ENCODE data around the gene SOS1. TPM values are rescaled to one million over a fixed set of nuclear protein-coding genes. Genes with fewer than 3 reads are reported as not detected.
"Not testable (repeated sequence)": the region's sequence is repeated elsewhere in the genome, so short reads cannot be mapped to it uniquely, and the experiment has no call there.

The SOS1 gene
- total RNA-seq, 2 experiments from 2014 or later = 16.8 to 17.1 TPM

GRCh38 chr2:39058101-39058500, 62.8 kb downstream of the SOS1 start:
- CTCF ChIA-PET = interaction anchor here (0.6 to 17.1 kb wide), 9 partner anchors 11 to 177 kb away, joined by 3 to 250 read pairs (median 4); partner anchors contain the start of gene SOS1
- intact Hi-C loops (cut with micrococcal nuclease) = loop anchor here (2.0 to 5.0 kb wide), 2 partner anchors 111 to 674 kb away; no protein-coding TSS in a partner anchor

GRCh38 chr2:39052665-39053064, 68.2 kb downstream of the SOS1 start:
- H3K27ac Mint-ChIP-seq; DNase-seq; H3K4me3 Mint-ChIP-seq; H3K27me3 Mint-ChIP-seq (ENCODE audit: low read depth); H3K4me1 Mint-ChIP-seq (ENCODE audit: low read depth); H3K9me3 Mint-ChIP-seq; CTCF ChIA-PET; intact Hi-C loops (cut with micrococcal nuclease): not testable (repeated sequence)
- peaks cover 13% of the 10 kb centered on the region for H3K36me3 Mint-ChIP-seq (ENCODE audit: low read depth)

More at GRCh38 chr2:39058101-39058500, 62.8 kb downstream of the SOS1 start:
- H3K36me3 Mint-ChIP-seq (ENCODE audit: low read depth) = peaks cover 8% of the 10 kb centered on the region
- H3K4me1 Mint-ChIP-seq (ENCODE audit: low read depth) = peaks cover 2% of the 10 kb centered on the region
- H3K27ac Mint-ChIP-seq = no peak overlapping the region
- no peak overlapping the region for H3K4me3 Mint-ChIP-seq
- no peak for DNase-seq
- no peaks in the 10 kb centered on the region for H3K9me3 Mint-ChIP-seq
- H3K27me3 Mint-ChIP-seq (ENCODE audit: low read depth) = no peaks in the 10 kb centered on the region

GRCh38 chr2:39050109-39050508, 70.7 kb downstream of the SOS1 start:
- Mint-ChIP-seq H3K4me1 (ENCODE audit: low read depth) (no peaks in the 10 kb centered on the region), H3K9me3 (no peaks in the 10 kb centered on the region), H3K27me3 (ENCODE audit: low read depth) (no peaks in the 10 kb centered on the region), H3K27ac (no peak overlapping the region), H3K36me3 (ENCODE audit: low read depth) (peaks cover 15% of the 10 kb centered on the region), H3K4me3 (no peak overlapping the region)
- no peak for DNase-seq
- intact Hi-C loops (cut with micrococcal nuclease) = no loop called here
- CTCF ChIA-PET = interaction anchor here (1.4 kb wide), 1 partner anchor 179 kb away, joined by 6 read pairs; no protein-coding TSS in a partner anchor

GRCh38 chr2:39039072-39039471, 81.8 kb downstream of the SOS1 start:
- H3K27ac Mint-ChIP-seq = no peak overlapping the region
- DNase-seq = no peak
- no peaks in the 10 kb centered on the region for H3K27me3 Mint-ChIP-seq (ENCODE audit: low read depth)
- peaks cover 2% of the 10 kb centered on the region for H3K36me3 Mint-ChIP-seq (ENCODE audit: low read depth)
- H3K9me3 Mint-ChIP-seq = no peaks in the 10 kb centered on the region
- CTCF ChIA-PET = interaction anchor here (1.0 kb wide), 1 partner anchor 225 kb away, joined by 3 read pairs; no protein-coding TSS in a partner anchor
- H3K4me1 Mint-ChIP-seq (ENCODE audit: low read depth) = no peaks in the 10 kb centered on the region
- no peak overlapping the region for H3K4me3 Mint-ChIP-seq
- intact Hi-C loops (cut with micrococcal nuclease) = no loop called here

GRCh38 chr2:39033980-39034379, 86.9 kb downstream of the SOS1 start:
- CTCF ChIA-PET = interaction anchor here (0.7 kb wide), 1 partner anchor 164 kb away, joined by 6 read pairs; no protein-coding TSS in a partner anchor
- intact Hi-C loops (cut with micrococcal nuclease) = no loop called here
- no peaks in the 10 kb centered on the region for H3K27me3 Mint-ChIP-seq (ENCODE audit: low read depth)
- no peaks in the 10 kb centered on the region for H3K9me3 Mint-ChIP-seq
- peaks cover 4% of the 10 kb centered on the region for H3K4me1 Mint-ChIP-seq (ENCODE audit: low read depth)
- H3K36me3 Mint-ChIP-seq (ENCODE audit: low read depth) = peaks cover 6% of the 10 kb centered on the region
- no peak for DNase-seq
- H3K27ac Mint-ChIP-seq = no peak overlapping the region
- H3K4me3 Mint-ChIP-seq = no peak overlapping the region

GRCh38 chr2:39027421-39027820, 93.4 kb downstream of the SOS1 start:
- H3K4me1 Mint-ChIP-seq (ENCODE audit: low read depth) = peaks cover 5% of the 10 kb centered on the region
- H3K4me3 Mint-ChIP-seq = no peak overlapping the region
- intact Hi-C loops (cut with micrococcal nuclease) = no loop called here
- no peak for DNase-seq
- CTCF ChIA-PET = interaction anchor here (0.6 kb wide), 1 partner anchor 77 kb away, joined by 3 read pairs; no protein-coding TSS in a partner anchor
- H3K36me3 Mint-ChIP-seq (ENCODE audit: low read depth) = peaks cover 2% of the 10 kb centered on the region
- no peaks in the 10 kb centered on the region for H3K27me3 Mint-ChIP-seq (ENCODE audit: low read depth)
- H3K9me3 Mint-ChIP-seq = no peaks in the 10 kb centered on the region
- no peak overlapping the region for H3K27ac Mint-ChIP-seq

GRCh38 chr2:39024833-39025232, 96.0 kb downstream of the SOS1 start:
- H3K4me3 Mint-ChIP-seq = no peak overlapping the region
- CTCF ChIA-PET = interaction anchor here (1.5 kb wide), 1 partner anchor 205 kb away, joined by 4 read pairs; no protein-coding TSS in a partner anchor
- no peaks in the 10 kb centered on the region for H3K9me3 Mint-ChIP-seq
- H3K4me1 Mint-ChIP-seq (ENCODE audit: low read depth) = peaks cover 4% of the 10 kb centered on the region
- DNase-seq = peak; percentile 10
- no peak overlapping the region for H3K27ac Mint-ChIP-seq
- peaks cover 1% of the 10 kb centered on the region for H3K36me3 Mint-ChIP-seq (ENCODE audit: low read depth)
- intact Hi-C loops (cut with micrococcal nuclease) = no loop called here
- H3K27me3 Mint-ChIP-seq (ENCODE audit: low read depth) = no peaks in the 10 kb centered on the region

- intact Hi-C loops (cut with micrococcal nuclease) = no loop called here
- no peak overlapping the region for H3K27ac Mint-ChIP-seq
- CTCF ChIA-PET = no interaction called here
- H3K9me3 Mint-ChIP-seq = no peaks in the 10 kb centered on the region
- peaks cover 4% of the 10 kb centered on the region for H3K4me1 Mint-ChIP-seq (ENCODE audit: low read depth)
- H3K27me3 Mint-ChIP-seq (ENCODE audit: low read depth) = no peaks in the 10 kb centered on the region
- no peak overlapping the region for H3K4me3 Mint-ChIP-seq
- H3K36me3 Mint-ChIP-seq (ENCODE audit: low read depth) = peaks cover 1% of the 10 kb centered on the region
- DNase-seq = no peak
Observed at GRCh38 chr2:39023649-39024048, 97.2 kb downstream of the SOS1 start.

GRCh38 chr2:39022642-39023235, 98.1 kb downstream of the SOS1 start:
- Mint-ChIP-seq H3K36me3 (ENCODE audit: low read depth) (peaks cover 1% of the 10 kb centered on the region), H3K9me3 (no peaks in the 10 kb centered on the region), H3K4me3 (no peak overlapping the region), H3K27ac (no peak overlapping the region), H3K27me3 (ENCODE audit: low read depth) (no peaks in the 10 kb centered on the region), H3K4me1 (ENCODE audit: low read depth) (peaks cover 4% of the 10 kb centered on the region)
- DNase-seq = no peak
- intact Hi-C loops (cut with micrococcal nuclease) = no loop called here
- CTCF ChIA-PET = no interaction called here

- CTCF ChIA-PET = interaction anchor here (0.7 to 1.6 kb wide), 2 partner anchors 44 to 209 kb away, joined by 3 to 5 read pairs; no protein-coding TSS in a partner anchor
- H3K27ac Mint-ChIP-seq = no peak overlapping the region
- H3K27me3 Mint-ChIP-seq (ENCODE audit: low read depth) = no peaks in the 10 kb centered on the region
- no peak overlapping the region for H3K4me3 Mint-ChIP-seq
- no peak for DNase-seq
- no peaks in the 10 kb centered on the region for H3K9me3 Mint-ChIP-seq
- H3K36me3 Mint-ChIP-seq (ENCODE audit: low read depth) = peaks cover 1% of the 10 kb centered on the region
- intact Hi-C loops (cut with micrococcal nuclease) = no loop called here
- H3K4me1 Mint-ChIP-seq (ENCODE audit: low read depth) = peaks cover 4% of the 10 kb centered on the region
Observed at GRCh38 chr2:39020383-39020782, 100.5 kb downstream of the SOS1 start.

- intact Hi-C loops (cut with micrococcal nuclease) = no loop called here
- Mint-ChIP-seq H3K9me3 (no peaks in the 10 kb centered on the region), H3K27ac (no peak overlapping the region), H3K4me3 (no peak overlapping the region), H3K27me3 (ENCODE audit: low read depth) (no peaks in the 10 kb centered on the region), H3K36me3 (ENCODE audit: low read depth) (peaks cover 1% of the 10 kb centered on the region), H3K4me1 (ENCODE audit: low read depth) (peaks cover 1% of the 10 kb centered on the region)
- CTCF ChIA-PET = interaction anchor here (1.0 to 1.7 kb wide), 2 partner anchors 11 to 58 kb away, joined by 3 to 4 read pairs; no protein-coding TSS in a partner anchor
- DNase-seq = no peak
Observed at GRCh38 chr2:39018638-39019037, 102.2 kb downstream of the SOS1 start.

- no peaks in the 10 kb centered on the region for H3K4me1 Mint-ChIP-seq (ENCODE audit: low read depth)
- H3K27ac Mint-ChIP-seq = no peak overlapping the region
- no peaks in the 10 kb centered on the region for H3K9me3 Mint-ChIP-seq
- peaks cover 6% of the 10 kb centered on the region for H3K36me3 Mint-ChIP-seq (ENCODE audit: low read depth)
- H3K27me3 Mint-ChIP-seq (ENCODE audit: low read depth) = no peaks in the 10 kb centered on the region
- no peak overlapping the region for H3K4me3 Mint-ChIP-seq
- DNase-seq = no peak
- CTCF ChIA-PET = interaction anchor here (1.3 kb wide), 1 partner anchor 11 kb away, joined by 3 read pairs; no protein-coding TSS in a partner anchor
- intact Hi-C loops (cut with micrococcal nuclease) = no loop called here
Observed at GRCh38 chr2:39017334-39017733, 103.5 kb downstream of the SOS1 start.

- Mint-ChIP-seq H3K4me1 (ENCODE audit: low read depth) (no peaks in the 10 kb centered on the region), H3K27me3 (ENCODE audit: low read depth) (no peaks in the 10 kb centered on the region), H3K27ac (no peak overlapping the region), H3K9me3 (no peaks in the 10 kb centered on the region), H3K36me3 (ENCODE audit: low read depth) (peaks cover 6% of the 10 kb centered on the region), H3K4me3 (no peak overlapping the region)
- DNase-seq = no peak
- CTCF ChIA-PET = no interaction called here
- intact Hi-C loops (cut with micrococcal nuclease) = no loop called here
Observed at GRCh38 chr2:39015424-39015823, 105.4 kb downstream of the SOS1 start.

All from activated naive CD4-positive, alpha-beta T cell treated with anti-CD3 and anti-CD28 coated beads for 36 hours (primary cell).